HG03571 (cell line): ENCODE measurements around the gene SIRT2.
A peak's percentile ranks its signal among the peaks of the same experiment; 100 is the strongest.
"Not testable (repeated sequence)": the region's sequence is repeated elsewhere in the genome, so short reads cannot be mapped to it uniquely, and the experiment has no call there.

ENCODE experiments used
- ATAC-seq: cut with Tn5 transposase; IDR thresholded peaks from one replicate; pipeline ENCODE4 v1.9.1; 2021; ENCODE audit not compliant: unreplicated experiment

SIRT2 gene

DNA sequence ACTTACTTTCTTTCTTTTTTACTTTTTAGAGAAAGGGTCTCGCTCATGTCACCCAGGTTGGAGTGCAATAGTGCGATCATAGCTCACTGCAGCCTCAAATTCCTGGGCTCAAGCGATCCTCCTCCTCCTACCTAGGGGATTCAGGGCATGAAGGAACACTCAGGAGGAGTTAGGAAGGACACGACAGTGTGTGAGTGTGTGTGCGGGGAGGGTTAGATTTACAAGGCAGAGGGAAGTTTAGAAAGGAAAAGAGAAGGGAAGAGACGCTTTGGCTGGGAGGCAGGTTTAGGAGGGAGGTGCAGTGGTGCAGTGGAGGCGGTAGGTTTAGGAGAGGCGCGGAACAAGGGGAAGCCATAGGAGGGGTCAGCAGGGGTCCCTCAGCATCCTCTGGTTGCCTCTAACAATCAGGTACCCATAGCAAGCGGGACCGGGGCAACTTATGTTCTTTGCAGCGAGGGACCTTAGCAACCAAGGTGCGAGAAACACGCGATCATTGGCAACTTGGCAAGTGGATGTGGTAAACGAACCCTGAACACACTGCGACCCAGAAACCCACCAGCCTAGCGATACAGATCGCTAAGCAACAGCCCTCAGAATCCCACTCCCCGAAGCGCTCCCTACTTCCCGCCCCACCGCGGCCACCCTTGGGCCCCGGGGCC lies 501 bp downstream of the SIRT2 start:
- ATAC-seq = peak; percentile 2

DNA sequence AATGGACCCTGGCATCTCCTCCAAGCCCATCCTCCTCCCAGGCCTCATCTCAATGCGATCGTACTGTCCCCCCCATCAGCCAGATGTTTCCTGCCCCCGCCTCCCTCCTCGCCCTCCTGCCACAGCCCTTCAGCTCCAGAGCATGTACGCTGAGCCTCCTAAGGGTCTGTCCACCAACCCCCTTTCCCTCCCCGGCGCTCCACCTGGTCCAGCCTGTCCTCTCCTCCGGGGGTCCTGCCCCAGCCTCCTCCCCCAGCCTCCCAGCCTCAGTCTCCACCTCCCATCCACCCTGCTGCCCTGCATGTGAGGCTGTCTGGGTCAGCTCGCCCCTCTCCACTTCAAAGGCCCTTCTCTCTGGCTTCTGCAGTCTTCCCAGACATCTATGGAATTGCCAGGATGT lies 4.5 kb downstream of the SIRT2 start:
- ATAC-seq = no peak

DNA sequence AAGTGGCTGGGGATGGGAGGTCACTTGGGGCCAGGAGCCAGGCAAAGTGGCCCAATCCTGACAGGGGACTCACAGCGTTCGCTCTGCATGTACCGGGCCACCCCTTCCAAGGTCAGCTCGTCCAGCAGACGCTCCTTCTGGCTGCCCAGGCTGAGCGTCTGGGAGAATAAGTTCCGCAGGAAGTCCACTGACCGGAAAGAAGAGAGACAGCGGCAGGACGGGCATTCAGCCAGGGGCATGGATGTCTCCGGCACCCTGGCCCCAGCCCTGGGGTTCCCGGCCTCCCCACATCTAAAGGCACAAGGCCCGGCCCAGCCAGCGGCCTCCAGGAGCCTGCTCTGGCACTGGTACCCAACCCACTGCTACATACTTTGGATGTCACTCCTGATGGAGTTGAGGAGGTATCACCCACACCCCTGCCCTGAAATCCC lies 6.1 kb downstream of the SIRT2 start:
- no peak for ATAC-seq

DNA sequence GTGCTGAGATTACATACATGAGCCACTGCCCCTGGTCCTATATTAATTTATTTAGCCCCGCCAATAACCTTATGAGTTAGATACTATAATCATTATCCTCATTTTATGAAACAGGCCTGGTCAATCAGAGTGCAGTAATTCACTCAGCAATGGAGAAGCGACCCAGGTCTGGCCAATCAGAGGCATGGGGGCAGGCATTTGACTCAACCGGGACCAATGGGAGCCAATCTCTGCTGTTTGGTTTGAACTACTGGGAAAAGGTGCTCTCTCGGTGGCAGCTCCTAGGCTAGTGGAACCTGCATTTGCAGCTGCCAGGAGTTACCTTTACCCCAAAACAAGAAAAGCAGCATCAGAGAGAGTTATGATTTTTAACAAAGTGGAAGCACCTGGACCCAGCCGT lies 6.6 kb downstream of the SIRT2 start:
- ATAC-seq = no peak

DNA sequence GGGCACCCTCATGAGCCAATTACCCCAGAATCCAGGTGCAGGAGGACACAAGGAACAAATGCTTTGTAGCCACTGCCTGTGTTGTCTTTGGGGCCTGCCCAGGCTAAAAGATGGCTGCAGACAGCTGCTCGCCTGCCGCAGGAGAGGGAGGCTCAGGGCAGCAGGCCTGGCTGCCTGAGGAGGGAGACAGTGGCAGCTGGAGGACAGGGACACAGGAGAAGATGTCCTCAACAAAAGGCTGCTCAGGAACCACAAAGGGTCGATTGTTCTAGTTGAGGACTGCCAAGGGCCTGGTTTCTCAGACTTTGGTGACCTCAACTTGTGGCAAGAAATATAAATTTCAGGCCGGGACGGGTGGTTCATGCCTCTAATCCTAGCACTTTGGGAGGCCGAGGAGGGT lies 7.6 kb downstream of the SIRT2 start:
- no peak for ATAC-seq

DNA sequence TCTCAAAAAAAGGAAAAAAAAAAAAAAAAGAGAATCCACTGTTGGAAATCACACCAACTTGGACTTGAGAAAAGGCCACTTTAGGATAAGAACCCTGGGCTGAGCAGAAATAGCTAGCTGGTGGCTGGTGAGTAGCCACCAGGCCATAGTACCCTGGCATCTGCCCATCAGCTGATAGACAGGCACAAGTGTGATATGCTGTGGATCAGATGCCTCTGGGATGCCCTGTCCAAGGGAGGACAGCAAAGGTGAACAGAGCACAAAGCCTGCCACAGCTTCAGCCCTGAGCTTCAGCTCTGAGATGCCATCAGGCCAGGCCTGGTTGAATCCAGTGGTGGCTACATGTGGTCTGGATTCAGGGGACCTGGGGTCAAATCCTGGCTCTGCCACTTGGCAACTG lies 8.7 kb downstream of the SIRT2 start:
- ATAC-seq = no peak

DNA sequence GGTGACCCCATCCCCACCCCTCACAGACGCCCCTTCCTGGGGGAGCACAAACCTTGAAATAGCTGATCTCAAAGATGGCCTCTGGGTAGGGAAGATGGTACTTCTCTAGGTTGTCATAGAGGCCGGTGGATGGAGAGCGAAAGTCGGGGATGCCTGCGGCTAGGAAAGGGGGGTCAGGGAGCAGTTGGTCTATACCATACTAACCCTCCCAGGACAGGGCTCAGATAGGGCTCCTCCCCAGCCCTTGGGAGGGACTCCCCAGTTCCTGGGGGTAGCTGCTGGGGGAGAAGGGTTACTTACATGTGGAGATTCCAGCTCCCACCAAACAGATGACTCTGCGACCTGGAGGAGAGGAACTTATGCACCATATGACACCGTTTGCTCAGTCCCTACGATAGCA lies 9.6 kb downstream of the SIRT2 start:
- ATAC-seq = no peak

DNA sequence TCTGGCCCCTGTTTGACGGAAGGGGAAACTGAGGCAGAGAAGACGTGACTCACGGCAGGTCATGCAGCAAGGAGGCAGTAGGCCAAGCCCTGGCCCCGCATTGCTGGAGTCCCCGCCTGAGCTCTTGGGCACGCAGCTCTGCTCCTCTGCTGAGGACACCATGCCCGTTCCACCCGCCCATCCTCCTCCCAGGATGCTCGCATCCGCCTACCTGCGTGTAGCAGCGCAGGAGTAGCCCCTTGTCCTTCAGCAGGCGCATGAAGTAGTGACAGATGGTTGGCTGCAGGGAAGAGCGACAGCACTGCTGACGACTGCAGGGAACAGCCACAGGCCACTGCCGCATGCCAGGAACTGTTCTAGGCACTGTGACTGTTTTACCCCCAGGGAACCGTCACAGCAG lies 10.5 kb downstream of the SIRT2 start:
- ATAC-seq = no peak

DNA sequence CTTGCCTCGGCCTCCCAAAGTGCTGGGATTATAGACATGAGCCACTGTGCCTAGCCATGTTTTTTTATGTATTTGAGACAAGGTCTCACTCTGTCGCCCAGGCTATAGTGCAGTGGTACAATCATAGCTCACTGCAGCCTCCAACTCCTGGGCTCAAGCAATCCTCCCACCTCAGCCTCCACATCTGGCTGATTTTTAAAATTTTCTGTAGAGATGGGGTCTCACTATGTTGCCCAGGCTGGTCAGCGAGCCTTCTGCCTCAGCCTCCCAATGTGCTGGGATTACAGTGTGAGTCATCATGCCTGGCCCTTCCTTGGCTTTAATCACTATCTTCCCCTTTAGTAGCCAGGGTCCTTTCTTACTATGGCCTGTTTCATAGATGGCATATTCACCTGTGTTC lies 14.7 kb downstream of the SIRT2 start:
- not testable (repeated sequence) for ATAC-seq

DNA sequence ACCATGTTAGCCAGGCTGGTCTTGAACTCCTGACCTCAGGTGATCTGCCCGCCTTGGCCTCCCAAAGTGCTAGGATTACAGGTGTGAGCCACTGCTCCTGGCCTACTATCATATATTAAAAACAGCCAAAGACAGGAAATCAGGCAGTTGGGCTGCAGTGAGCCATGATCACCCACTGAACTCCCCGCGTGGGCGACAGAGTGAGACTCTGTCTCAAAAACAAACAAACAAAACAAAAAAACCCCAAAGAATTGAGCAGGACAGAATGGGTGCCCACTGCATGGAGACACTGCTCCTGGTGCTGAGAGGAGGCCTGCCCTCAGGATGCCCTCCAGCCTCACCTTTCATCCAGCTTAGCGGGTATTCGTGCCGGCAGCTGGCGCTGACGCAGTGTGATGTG lies 16.1 kb downstream of the SIRT2 start:
- no peak for ATAC-seq

DNA sequence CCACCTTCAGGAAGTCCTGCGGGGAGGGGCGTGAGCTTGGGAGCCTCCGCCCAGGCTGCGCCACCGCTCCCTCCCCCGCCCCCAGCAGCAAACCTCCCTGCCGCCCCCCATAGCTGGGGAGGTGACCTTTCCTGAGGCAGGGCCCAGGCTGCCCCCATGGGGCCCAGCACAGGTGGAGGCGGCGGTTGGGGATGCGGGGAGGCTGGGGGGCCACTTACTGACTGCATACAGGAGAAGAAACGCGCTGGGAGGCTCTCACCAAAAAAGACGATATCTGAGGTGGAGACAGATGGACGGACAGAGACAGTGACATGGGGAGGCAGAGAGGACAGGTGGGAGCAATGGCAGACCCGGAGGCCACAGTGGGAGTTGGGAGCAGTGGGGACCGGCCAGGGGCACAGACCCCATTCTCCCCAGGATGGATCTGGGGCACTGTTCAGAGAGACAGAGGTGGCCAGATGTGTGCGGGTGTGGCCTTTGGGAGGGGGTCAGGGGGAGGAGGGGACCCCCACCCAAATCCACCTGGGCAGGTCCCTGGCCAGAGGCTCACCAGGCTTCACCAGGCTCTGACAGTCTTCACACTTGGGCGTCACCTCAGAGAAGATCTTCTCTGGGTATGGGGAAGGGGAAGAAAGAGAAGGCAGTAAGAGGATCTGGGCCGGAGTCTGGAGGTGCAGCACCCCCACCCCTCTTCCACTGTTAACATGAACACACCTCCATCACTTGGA lies 18.4 kb downstream of the SIRT2 start:
- ATAC-seq = no peak

DNA sequence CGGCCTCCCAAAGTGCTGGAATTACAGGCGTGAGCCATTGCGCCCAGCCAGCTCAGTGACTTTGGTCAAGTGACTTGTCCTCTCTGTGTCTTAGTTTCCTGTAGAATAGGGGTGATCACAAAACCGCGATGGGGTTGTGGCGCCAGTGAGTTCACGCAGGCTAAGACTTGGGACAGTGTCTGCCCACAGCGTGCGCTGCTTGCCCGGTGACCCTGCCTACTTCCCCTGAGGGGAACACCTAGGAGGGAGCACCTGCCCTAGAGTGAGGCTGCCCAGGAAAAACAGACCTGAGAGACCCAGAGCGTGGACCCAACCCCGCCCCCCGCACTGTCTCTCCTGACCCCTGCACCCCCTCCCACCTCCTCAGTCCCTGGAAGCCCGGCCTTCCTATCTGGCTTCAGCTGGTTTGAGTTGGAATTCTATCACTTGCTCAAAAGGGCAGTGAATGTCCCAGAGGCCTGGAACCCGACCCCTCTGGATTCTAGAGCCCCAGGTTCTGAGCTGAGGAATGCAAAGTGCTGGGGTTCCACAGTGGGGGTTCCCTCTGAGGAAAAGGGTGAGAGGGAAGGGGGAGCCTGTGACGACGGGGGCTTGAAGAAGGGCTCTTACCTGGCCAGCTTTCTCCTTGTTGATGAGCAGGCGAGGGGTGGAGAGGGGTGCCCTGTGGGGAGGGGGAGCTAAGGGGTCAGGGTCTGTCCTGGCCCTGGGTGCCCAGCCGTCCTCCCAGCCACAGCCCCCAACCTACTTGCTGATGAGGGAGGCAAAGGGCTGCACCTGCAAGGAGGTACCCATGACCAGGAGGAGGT lies 19.1 kb downstream of the SIRT2 start:
- no peak for ATAC-seq

DNA sequence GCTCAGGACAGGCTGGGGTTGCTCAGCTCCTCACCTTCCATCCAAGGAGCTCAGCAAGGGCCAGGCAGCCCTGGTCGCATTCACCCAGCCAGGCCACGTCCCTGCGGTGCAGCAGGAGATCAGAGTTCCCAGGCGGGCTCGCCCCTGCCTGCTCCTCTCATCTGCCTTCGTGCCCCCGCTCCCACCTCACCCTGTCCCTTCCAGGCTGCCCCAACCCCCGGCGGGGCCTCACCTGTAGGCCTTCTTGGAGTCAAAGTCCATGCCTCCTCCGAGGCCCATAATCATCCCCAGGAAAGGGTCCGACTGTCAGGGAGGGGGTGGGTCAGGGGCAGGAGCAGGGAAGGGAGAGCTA lies 20.0 kb downstream of the SIRT2 start:
- no peak for ATAC-seq

DNA sequence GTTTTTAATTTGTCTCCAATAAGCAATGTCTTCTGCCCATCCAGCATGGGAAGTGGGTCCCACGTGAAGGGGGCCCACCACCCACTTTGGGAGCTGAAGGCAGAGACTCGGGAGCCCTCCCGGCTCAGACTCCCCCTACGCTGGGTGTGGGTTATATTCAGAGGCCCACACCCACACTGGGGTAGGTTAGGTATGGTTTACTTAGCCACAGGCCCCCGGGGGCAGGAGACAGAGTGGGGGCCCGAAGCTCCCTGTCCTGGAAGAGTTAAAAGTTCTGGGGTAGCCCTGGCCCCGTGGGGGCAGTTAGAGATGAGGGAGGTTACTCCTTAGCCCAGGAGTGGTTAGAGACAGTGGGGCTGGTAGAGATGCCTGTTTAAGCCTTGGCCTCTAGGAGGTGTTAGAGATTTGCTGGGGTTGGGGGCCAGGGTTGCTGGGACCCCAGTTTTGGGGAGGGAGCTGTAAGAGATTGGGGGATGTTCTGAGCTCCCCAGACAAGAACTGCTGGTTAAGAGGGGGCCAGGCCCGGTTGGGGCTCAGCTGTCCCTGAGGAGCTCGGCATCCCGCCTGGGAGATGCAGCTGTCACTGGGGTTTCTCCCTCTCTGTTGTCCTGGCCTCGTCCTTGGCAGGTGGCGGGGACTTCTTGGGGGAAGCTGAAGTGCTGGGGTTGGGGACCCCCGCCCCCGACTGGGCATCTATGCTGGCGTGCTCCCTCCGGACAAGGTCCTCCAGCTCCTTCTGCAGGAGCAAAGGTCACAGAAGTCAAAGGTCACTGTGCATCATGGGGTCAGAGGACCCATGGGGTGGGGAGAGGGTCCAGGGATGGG lies 20.6 kb downstream of the SIRT2 start:
- ATAC-seq = no peak

DNA sequence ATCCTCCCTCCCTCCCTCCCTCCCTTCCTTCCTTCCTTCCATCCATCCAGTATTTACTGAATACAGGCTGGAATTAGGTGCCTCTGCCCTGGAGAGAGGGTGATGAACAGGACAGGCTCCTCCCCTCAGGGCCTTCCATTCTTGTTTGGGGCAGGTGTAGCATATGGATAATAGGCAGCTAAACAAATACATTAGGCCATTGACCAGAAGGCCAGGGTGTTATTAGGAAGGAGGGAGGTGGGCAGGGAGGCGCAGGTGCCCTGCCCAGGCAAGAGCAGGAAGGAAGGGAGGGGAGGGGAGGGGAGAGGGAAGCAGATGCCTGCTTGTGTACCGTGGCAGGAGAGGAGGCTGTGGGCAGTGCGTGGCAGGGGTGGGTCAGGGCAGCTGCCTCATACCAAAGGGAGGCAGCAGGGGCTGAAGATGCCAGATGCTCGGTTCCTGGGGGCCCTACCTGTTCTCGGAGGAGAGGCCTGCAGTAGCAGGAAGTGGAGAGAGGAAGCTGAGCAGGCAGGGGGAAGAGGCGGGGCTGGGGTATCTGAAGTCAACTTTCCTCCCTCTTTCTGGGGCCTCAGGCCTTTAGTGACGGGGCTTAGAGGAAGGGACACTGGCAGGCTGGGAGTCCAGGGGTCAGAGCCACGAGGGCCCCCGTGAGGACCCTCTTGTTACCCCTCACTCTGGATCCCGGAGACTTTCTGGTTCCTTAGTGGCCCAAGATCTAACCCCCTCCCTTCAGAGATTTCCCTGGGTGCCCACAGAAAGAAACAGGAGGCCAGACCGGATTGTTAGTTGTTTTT lies 21.4 kb downstream of the SIRT2 start, which contains the start of gene RINL:
TSS of gene RINL (minus strand) at position 495 of the 794 bp plus-strand sequence. CDS start 1,533 bp downstream, outside the sequence.
- ATAC-seq = no peak

DNA sequence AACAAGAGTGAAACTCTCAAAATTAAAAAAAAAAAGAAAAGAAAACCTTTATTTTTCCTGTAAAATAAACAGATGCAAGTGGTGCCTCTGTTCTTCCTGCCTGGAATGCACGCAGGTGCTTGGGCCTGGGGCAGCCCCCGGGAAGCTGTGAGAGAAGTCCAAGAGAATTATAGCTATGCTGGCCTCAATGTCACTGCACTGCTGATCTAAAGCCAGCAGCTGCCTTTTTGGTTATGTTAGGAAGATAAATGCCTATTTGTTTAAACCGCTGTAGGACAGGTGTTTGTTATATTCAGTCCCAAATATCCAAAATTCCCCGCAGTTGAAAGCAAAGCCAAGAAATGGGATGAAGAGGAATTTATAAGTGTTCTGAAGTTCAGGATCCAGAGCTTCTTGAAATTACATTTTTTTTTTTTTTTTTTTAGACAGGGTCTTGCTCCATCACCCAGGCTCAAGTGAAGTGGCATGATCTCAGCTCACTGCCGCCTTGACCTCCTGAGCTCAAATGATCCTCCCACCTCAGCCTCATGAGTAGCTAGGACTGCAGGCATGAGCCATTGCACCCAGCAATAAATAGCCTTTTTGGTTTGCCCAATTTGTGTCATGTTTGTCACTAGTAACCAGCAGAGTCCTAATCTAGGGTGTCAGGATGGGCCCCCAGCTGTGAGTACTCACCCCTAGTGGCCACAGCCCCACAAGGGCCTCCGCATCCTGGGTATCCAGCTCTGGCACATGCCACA lies 23.6 kb downstream of the SIRT2 start:
- no peak for ATAC-seq

DNA sequence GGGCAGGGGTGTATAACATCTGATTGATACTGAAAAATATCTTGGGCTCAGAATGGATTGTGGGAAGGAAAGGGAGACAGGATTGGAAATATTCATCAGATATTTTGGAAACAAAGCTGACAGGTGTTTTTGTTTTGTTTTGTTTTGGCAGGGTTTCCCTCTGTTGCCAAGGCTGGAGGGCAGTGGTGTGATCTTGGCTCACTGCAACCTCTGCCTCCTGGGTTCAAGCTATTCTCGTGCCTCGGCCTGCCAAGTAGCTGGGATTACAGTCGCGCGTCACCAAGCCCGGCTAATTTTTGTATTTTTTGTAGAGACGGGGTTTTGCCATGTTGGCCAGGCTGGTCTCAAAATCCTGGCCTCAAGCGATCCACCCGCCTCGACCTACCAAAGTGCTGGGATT lies 26.0 kb downstream of the SIRT2 start:
- not testable (repeated sequence) for ATAC-seq

DNA sequence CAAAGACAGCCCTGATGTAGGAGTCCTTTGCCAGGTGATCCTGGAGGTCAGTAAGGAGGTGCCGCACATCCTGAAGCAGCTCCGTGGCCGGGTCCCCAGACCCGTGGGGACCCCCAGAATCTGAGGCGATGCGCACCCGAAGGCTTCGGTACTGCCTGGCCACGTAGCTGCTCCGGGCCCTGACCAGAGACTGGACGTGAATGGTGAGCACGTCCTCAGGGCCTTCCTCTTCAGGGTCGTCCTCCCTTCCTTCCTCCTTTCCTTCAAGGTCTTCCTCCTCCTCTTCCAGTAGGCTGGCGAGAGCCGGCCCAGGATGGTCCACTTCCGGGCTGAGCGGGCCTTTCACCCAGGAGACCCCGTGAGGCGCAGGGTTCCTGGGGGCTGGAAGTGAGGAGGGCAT lies 28.8 kb downstream of the SIRT2 start:
- ATAC-seq = no peak

DNA sequence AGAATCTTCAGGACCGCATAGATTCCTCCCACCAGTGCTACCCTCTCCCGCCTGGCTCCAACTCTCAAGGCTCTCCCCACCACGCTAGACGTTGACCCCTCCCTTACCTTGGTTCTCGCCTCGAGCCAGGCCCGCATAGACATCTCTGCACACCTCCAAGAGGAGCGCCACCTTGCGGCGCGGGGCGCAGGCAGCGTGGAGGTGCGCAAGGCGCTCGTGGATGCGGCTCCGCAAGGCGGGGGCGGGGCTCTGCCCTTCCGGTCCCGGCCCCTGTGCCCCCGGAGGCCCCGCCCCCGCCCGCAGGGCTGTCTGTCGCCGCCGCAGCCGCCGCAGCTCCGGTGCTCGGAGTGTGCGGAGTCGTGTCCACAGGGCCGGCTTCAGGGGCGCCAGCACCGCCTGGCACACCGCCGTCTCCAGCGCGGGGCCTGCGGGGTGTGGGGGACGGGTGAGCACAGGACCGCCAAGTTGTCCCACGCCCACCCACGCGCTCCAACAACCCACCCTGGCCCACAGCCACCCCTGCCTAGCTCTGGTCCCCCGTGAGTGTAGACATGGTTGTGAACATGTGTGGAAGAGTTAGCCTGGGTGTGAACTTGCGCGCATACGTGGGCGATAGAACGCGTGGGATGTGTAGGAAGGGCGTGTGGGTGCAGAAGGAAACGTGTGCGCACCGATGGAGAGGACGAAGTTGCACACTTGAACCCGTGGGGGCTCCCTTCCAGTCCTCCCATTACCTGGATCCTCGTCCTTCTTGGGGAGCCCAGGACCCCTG lies 29.4 kb downstream of the SIRT2 start:
- peak; percentile 68 for ATAC-seq
